SK-N-MC (cell line): ENCODE data around the gene ALPP.

Experiments
- DNase-seq: peaks from one replicate; pipeline ENCODE4 v3.0.0-alpha.2; 2011; ENCODE audit warnings: low read depth, low spot score
- H3K27ac ChIP-seq: fragments of 200-600 bp; sonication (generic); 2 replicates; pipeline ENCODE4 v1.5.1; 2016; ENCODE audit warnings: mixed run types
- H3K36me3 ChIP-seq: fragments of 200-600 bp; sonication (generic); 2 replicates; pipeline ENCODE4 v1.6.1; 2017; ENCODE audit warnings: antibody characterized with exemption, low read length, mixed read lengths; ENCODE audit not compliant: insufficient read depth
- H3K4me3 ChIP-seq: fragments of 200-600 bp; sonication (generic); 2 replicates; pipeline ENCODE4 v1.5.1; 2016
- H3K9ac ChIP-seq: fragments of 200-600 bp; sonication (generic); 2 replicates; pipeline ENCODE4 v1.8.0; 2017; ENCODE audit warnings: mixed run types, mixed read lengths; ENCODE audit not compliant: insufficient read length
- H3K9me3 ChIP-seq: fragments of 200-600 bp; sonication (generic); 2 replicates; pipeline ENCODE4 v1.6.1; 2017; ENCODE audit warnings: low read depth, mild to moderate bottlenecking, antibody characterized with exemption, low read length, moderate library complexity, mixed read lengths
- EZH2 ChIP-seq: fragments of 200-600 bp; sonication (generic); IDR thresholded peaks from one replicate; pipeline ENCODE4 v1.6.1; 2017; ENCODE audit warnings: antibody characterized with exemption
- FOXP2 ChIP-seq: optimal IDR thresholded peaks from 2 replicates; pipeline ENCODE3; 2011; ENCODE audit warnings: mild to moderate bottlenecking, moderate library complexity; ENCODE audit not compliant: insufficient read depth; ENCODE audit errors: extremely low read length, control extremely low read depth
- POLR2AphosphoS5 ChIP-seq: IDR thresholded peaks from 2 replicates; pipeline ENCODE4 v1.6.1; 2012; ENCODE audit warnings: mild to moderate bottlenecking, low read depth, low read length, borderline replicate concordance

Gene ALPP

DNA sequence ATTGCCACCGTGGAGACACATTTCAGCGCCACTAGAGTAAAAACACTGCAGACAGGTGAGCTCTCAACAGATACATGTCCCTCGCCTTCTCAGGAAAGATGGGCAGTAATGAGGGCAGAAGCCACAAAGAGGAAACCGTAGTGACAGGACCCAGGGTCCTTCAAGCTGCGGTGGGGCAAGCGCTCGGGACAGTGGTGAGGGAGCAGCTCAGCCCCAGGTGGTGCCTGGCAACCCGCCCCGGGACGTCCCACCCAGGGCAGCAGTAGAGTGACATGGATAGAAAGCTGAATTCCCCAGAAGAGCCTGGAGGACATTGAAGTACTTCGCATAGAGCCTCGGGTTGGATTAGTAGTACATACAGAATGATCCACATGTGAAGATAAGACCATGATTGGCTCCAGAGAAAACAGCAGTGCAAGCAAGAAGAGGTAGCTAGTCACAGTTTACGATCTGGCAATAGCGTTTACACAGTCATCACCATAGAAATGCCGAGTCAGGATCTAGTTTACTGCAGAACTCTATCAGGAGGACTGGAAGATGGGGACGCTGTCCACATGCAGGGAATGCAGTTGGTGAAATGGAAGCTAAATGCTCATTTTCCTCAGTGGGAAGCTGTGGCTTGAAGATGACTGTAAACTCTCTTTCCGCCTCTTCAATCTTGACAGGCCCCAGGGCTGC lies 37.4 kb upstream of the ALPP start:
- no peak overlapping the region for H3K9ac ChIP-seq
- H3K36me3 ChIP-seq: no peaks in the 10 kb centered on the region
- H3K4me3 ChIP-seq: no peak overlapping the region
- H3K9me3 ChIP-seq: no peaks in the 10 kb centered on the region
- DNase-seq: peak; percentile 26
- TF ChIP-seq FOXP2 (no peak), POLR2AphosphoS5 (no peak), EZH2 (no peak)
- no peak overlapping the region for H3K27ac ChIP-seq

DNA sequence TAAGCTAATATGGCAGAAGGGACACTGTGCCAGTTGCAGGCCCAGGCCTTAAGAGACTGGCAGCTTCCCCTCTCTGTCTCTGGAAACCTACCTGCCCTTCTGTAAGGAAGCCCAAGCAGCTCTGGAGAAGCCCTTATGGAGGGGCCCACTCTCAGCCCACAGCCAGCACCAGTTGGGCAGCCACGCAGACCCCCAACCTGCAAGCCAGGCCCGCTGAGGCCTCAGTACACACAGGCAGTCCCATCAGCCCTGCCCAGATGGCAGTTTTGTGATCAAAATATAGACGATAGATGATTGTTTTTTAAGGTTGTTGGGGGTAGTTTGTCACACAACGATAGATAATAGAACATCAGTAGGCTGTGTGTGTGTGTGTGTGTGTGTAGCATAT lies 36.8 kb upstream of the ALPP start:
- no peaks in the 10 kb centered on the region for H3K9me3 ChIP-seq
- no peaks in the 10 kb centered on the region for H3K36me3 ChIP-seq
- H3K27ac ChIP-seq: no peak overlapping the region
- no peak overlapping the region for H3K9ac ChIP-seq
- DNase-seq: no peak
- TF ChIP-seq EZH2 (no peak), POLR2AphosphoS5 (no peak), FOXP2 (no peak)
- H3K4me3 ChIP-seq: no peak overlapping the region

DNA sequence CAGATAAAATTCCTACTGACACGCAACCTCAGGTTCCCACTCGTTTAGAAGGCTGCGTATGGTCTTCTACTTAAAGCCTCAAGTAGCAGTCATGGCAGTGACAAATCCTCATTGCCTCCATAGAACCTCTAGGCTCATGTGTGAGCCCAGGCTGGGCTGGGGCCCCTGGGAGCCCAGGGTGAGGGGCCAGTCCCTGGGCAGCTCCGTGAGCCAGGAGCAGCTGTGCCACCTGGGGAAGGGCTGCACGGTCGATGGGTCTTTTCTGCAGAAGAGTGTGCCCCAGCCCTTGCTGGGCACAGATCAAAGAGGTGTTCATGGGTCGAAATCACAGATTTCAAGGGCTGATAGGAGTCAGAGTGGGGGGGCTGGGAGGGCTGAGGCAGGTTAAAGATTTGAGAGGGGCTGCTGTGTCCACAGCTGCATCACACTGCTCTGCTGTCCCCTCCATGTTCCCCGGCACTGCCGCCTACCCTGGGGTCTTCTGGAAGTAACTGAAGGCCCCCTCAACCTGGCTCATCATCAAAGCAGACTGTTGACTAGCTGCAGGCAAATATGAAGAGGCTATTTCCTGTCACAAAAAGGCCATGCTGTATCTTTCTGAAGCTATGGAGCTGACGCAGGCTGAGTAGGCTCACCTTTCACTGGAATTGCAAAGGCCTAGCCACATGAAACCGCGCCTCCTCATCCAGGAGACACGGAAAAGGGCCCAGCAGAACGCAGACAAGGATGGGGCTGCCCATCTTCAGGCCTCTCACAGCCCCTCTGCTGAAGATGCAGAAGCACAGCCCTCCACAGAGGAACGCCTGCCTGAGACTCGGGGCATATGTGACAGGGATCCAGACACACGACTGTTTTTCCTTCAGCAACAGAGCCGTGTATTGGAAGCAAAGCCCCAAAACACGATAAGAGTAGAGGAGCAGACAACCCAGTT lies 35.7 kb upstream of the ALPP start:
- Histone ChIP-seq H3K27ac (no peak overlapping the region), H3K9me3 (no peaks in the 10 kb centered on the region), H3K9ac (no peak overlapping the region), H3K36me3 (no peaks in the 10 kb centered on the region), H3K4me3 (no peak overlapping the region)
- no peak for DNase-seq
- TF ChIP-seq EZH2 (no peak), POLR2AphosphoS5 (0 out of 2 replicates have a peak, but pooled peaks have one; percentile 15)

DNA sequence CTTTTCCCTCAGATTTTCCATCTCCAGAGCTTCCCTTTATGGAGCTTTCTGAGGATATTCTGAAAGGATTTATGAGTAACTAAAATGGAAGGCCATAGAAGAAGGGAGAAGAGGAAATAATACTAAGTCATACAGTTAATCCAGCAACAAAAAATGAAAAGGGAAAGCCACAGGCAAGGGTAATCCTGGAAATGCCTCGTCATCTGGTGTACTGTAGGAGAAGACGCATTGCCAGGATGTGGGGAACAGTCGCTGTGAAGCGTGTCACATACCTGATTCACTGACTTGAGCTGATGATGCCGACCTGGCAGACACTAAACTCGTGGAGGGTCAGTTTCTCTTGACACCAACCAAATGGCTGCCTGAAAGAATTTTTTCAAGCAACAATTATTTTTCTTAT lies 34.7 kb upstream of the ALPP start:
- no peak for DNase-seq
- H3K9ac ChIP-seq: no peak overlapping the region
- no peak overlapping the region for H3K4me3 ChIP-seq
- no peak overlapping the region for H3K27ac ChIP-seq
- no peaks in the 10 kb centered on the region for H3K36me3 ChIP-seq
- H3K9me3 ChIP-seq: no peaks in the 10 kb centered on the region
- TF ChIP-seq FOXP2 (no peak), EZH2 (no peak)

DNA sequence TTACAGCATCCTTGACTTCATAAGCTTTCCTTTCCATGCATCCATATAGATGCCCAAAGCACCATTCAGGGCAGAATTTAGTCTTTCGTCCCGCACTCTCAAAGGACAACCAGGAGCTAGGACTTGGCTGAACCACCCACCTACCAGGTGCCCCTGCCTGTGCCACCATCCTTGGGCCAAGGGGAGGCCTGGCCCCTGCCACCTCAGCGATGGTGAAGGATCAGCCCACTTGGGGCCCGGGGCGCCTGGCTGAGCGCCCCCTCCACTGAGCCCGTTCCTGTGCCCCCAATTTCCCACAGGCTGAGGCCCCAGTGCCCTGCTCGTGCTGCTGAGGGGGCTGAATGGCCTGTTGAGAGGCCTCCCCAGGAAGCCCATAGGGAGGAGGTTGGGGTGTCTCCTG lies 33.3 kb upstream of the ALPP start:
- Histone ChIP-seq H3K36me3 (no peaks in the 10 kb centered on the region), H3K9me3 (no peaks in the 10 kb centered on the region), H3K9ac (no peak overlapping the region), H3K4me3 (no peak overlapping the region), H3K27ac (no peak overlapping the region)
- no peak for TF ChIP-seq POLR2AphosphoS5
- no peak for TF ChIP-seq EZH2
- TF ChIP-seq FOXP2: no peak
- no peak for DNase-seq

DNA sequence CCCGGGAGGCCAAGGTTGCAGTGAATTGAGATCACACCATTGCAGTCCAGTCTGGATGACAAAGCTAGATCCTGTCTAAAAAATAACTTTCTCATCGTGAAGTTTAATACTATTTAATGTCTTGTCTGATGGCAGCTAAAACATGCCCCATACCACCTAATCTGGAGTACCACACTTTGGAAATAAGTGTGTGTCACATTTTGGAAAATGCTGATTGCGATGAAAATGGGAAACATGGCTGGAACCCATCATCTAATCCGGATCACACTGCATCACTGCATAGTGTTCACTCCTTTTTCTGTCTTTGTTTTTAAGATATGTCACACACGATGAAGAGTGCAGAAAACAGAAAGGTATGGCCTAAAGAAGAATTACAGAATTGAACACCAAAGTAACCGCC lies 31.2 kb upstream of the ALPP start:
- no peak overlapping the region for H3K4me3 ChIP-seq
- TF ChIP-seq EZH2 (no peak), FOXP2 (no peak), POLR2AphosphoS5 (no peak)
- H3K36me3 ChIP-seq: no peaks in the 10 kb centered on the region
- no peak overlapping the region for H3K9ac ChIP-seq
- no peak for DNase-seq
- H3K9me3 ChIP-seq: no peaks in the 10 kb centered on the region
- H3K27ac ChIP-seq: no peak overlapping the region

DNA sequence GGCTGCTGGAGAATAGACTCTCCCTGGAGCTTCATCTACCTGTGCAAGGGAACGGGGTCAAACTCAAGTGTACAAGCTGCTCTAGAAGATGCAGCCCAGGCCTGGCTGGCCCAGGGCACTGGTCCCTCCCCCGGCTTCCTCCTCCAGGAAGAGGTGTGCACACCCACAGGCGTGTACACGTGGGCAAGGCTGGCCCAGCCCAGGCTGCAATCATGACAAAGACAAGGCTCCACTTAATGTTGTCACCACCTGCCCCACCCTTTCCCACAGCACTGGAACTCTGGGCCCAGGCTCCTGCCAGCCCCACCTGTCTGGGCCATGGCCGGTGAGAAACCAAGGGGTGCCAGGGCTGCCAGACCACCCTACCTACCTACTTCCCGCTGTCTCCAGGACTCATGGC lies 29.6 kb upstream of the ALPP start:
- no peak overlapping the region for H3K9ac ChIP-seq
- TF ChIP-seq EZH2 (no peak), FOXP2 (no peak), POLR2AphosphoS5 (no peak)

DNA sequence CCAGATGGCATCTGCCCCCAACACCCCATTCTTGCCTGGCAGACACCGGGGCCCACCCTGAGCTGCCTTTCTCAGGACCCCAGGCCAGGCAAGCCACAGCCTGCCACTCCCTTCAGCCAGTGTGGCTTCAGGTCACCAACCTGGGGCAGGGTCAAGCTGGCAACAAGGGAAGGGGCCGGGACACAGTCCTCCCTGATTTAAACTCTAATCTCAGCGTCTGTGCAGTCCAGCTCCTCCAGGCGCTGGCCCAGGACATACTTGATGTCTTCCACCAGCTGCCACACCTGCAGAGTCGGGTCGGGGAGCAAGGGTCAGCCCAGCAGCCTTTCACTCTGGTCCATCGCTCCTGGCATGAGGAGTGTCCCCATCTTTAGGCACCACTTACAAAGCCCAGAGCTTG lies 29.0 kb upstream of the ALPP start:
- no peak for DNase-seq
- Histone ChIP-seq H3K9ac (no peak overlapping the region), H3K27ac (no peak overlapping the region), H3K9me3 (no peaks in the 10 kb centered on the region), H3K36me3 (no peaks in the 10 kb centered on the region), H3K4me3 (no peak overlapping the region)
- TF ChIP-seq EZH2 (no peak), POLR2AphosphoS5 (no peak), FOXP2 (no peak)

More for the DNA sequence above, 29.6 kb upstream of the ALPP start:
- Histone ChIP-seq H3K27ac (no peak overlapping the region), H3K4me3 (no peak overlapping the region), H3K36me3 (no peaks in the 10 kb centered on the region), H3K9me3 (no peaks in the 10 kb centered on the region)
- no peak for DNase-seq

DNA sequence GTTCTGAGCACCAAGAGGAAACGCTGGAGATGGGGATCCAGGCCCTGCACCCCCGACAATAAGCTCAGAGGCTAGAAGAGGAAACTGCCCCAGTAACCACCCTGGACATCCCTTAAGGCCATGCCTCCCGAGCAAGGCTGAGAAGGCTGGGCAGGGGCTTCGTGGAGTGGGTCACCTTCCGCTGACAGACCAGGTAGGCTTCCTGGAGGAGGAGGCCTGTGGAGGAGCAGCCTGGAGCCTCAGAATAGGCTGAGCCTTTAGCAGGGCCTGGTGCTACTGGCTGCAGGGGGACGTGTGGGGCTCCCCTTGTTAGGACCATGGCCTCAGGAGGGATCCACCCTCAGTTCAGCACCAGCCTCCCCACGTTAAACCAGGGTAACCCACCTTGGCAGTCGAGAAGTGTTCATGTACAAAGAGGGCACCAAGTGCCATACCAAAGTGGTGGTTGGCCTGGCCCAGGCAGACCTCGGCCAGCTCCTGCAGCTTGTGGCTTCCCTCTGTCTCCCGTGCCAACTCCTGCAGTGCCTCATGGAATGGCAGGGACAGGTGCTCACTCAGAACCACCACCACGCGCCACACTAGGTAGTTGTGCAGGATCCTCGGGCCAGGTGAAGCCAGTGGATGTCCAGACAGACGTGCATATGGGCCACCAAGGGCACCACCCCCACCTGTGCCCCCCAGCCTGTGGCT lies 28.5 kb upstream of the ALPP start:
- Histone ChIP-seq H3K9ac (no peak overlapping the region), H3K36me3 (no peaks in the 10 kb centered on the region), H3K9me3 (no peaks in the 10 kb centered on the region), H3K4me3 (no peak overlapping the region), H3K27ac (no peak overlapping the region)
- TF ChIP-seq POLR2AphosphoS5 (no peak), EZH2 (no peak), FOXP2 (no peak)
- DNase-seq: no peak
